GM21515 (cell line): ENCODE results near the gene DNAAF1.
A peak's percentile ranks its signal among the peaks of the same experiment; 100 is the strongest.

Experiments
- ATAC-seq: cut with Tn5 transposase; IDR thresholded peaks from one replicate; pipeline ENCODE4 v1.9.1; 2021; ENCODE audit not compliant: unreplicated experiment

Gene DNAAF1

GRCh38 chr16:84121007-84121406, 24.1 kb upstream of the DNAAF1 start:
- no peak for ATAC-seq

GRCh38 chr16:84124257-84125073, 20.6 kb upstream of the DNAAF1 start:
- no peak for ATAC-seq

- no peak for ATAC-seq
These were observed 14.0 kb upstream of the DNAAF1 start for GRCh38 chr16:84131117-84131516.

- no peak for ATAC-seq
These were observed 12.4 kb upstream of the DNAAF1 start for GRCh38 chr16:84132527-84133285.

GRCh38 chr16:84136331-84137125, 8.6 kb upstream of the DNAAF1 start:
- no peak for ATAC-seq

GRCh38 chr16:84137287-84137686, 7.8 kb upstream of the DNAAF1 start:
- no peak for ATAC-seq

- no peak for ATAC-seq
These were observed 7.2 kb upstream of the DNAAF1 start for GRCh38 chr16:84137769-84138357.

GRCh38 chr16:84138500-84138823, 6.6 kb upstream of the DNAAF1 start:
- no peak for ATAC-seq

GRCh38 chr16:84138824-84139627, 6.1 kb upstream of the DNAAF1 start:
- peak; percentile 83 for ATAC-seq

- ATAC-seq = no peak
These were observed 5.4 kb upstream of the DNAAF1 start for GRCh38 chr16:84139628-84140258.

- no peak for ATAC-seq
These were observed 3.9 kb upstream of the DNAAF1 start for GRCh38 chr16:84141143-84141670.

GRCh38 chr16:84143081-84143480, 2.0 kb upstream of the DNAAF1 start:
- ATAC-seq = no peak

GRCh38 chr16:84143784-84144199, 1.3 kb upstream of the DNAAF1 start:
- ATAC-seq = no peak

GRCh38 chr16:84144209-84144858, 774 bp upstream of the DNAAF1 start:
- ATAC-seq = peak; percentile 27

- ATAC-seq = no peak
These were observed 5.8 kb downstream of the DNAAF1 start for GRCh38 chr16:84150926-84151325.

- ATAC-seq = no peak
These were observed 8.6 kb downstream of the DNAAF1 start for GRCh38 chr16:84153660-84154214.

- ATAC-seq = no peak
These were observed 10.1 kb downstream of the DNAAF1 start for GRCh38 chr16:84155226-84155625.

GRCh38 chr16:84155771-84156170, 10.7 kb downstream of the DNAAF1 start:
- no peak for ATAC-seq

- ATAC-seq = no peak
These were observed 11.3 kb downstream of the DNAAF1 start for GRCh38 chr16:84156342-84156784.
